Right renal cortex interstitium (tissue), 3 donors: ENCODE measurements around the gene CCDC39. TPM values are rescaled to one million over a fixed set of nuclear protein-coding genes. Genes with fewer than 3 reads are reported as not detected.

ENCODE experiments used
- DNase-seq, 3 donors: peaks; one replicate each; pipeline ENCODE4 v3.0.0-alpha.2; 2013; ENCODE audit warnings: low read depth in 3 of 3, low spot score in 2 of 3
- polyA plus RNA-seq, 3 donors: library from polyadenylated mRNA; unstranded; fragments of 120-200 nt; gene quantifications; one replicate each; pipeline ENCODE4 v1.2.1, GENCODE V29; 2013; ENCODE audit not compliant: insufficient read length in 3 of 3

The CCDC39 gene
- polyA plus RNA-seq: 1 to 10 TPM; 5.0 to 5.4 (median 5.2) TPM

DNA sequence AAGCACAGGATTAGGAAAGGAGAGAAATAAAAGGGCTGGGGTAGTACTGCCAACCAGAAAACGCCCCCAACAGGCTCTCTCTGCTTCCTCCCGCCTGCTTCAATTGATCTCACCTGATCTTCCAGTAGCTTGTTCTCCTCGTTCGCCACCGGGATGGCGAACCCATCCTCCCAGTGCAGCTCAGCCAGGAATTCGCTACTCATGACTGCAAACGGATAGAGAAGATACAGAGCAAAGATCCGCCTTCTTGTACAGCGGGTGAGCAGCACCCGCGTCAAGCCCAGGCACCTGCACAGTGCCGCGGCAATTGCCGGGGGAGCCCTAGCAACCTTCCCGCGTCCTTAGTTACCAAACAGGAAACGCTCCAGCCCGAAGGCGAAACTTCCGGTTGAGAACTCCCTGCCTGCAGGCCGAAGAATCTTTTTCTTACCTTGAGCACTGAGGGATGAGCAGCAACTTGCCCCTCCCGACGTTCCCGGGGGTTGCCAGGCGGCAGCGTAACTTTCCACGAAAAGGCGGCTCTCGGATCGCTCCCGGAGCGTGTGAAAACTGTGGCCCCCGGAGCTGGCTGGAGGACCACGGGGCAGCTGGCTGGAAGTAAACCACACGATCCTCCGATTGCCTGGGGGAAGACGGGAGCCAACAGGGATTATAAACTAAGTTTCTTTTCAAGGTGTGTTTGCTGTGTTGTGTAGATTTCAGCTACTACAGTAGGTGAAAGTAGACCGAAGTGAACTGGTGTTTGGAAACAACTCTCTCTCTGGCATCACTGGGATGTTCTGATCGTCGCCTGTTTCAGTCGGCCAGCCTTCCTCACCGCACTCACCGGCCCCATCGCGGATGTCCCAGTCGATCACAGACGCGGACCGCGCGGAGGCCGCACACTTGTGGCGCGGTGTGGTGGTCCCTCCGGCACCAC lies at the start of gene CCDC39:
TSS of gene CCDC39 (minus strand) at position 312 of the 919 bp plus-strand sequence. CDS start at position 203, 109 bp downstream.
- peak; percentile 67 to 72 (median 70) for DNase-seq

DNA sequence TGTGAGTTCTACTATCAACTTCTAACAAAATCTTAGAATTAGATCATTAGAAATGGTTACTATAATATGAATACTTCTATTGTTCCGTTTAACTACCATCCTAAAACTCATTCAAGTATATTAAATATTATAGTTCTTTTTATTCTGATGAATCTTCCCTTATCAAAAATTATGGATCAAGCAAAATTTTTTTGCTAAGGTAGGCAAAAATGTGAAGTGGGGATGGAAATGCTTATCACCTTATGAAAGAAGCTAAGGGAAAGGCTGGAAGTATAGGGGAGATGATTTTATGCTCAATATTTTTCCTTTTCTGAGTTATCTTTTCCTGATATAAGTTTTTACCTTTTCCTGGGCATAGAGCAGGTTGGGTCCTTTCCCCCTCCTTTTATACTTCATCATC lies 40.7 kb upstream of the CCDC39 start:
- no peak for DNase-seq

DNA sequence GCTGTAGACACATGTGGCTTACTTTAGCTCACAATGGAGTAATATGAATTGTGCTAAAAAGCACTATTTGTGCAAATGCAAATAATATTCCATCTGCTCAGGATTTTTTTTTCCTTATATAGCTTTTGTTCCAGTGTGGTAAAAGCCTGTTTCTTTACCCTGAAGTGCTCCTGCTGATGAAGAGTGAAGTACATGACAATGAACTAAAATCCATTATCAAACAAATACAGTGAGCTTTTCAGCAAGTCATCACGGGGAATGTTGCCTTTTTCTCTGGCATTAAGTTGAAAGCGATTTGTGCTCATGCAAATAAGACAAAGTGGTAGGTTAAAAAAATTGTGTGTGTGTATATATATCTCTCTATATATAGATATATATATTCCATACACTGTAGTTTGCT lies 28.6 kb upstream of the CCDC39 start:
- no peak for DNase-seq

DNA sequence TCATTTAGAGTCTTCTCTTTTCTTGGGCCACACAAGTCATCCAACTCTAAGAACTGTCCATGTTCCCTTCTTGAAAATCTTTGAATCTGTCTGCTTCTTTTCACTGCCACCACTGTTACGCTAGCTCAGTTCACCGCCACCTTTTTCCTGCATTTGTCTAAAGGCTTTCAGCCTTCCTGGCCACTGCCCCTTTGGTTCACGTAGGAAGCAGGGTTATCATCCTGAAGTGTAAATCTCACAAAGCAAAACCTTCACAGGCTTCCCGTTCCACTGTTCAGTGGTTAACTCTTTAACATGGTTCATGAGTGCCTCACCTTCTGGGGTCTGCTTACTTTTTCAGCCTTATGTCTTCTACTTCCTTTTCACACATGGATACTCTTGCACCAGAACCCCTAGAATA lies 26.3 kb upstream of the CCDC39 start:
- DNase-seq: no peak

DNA sequence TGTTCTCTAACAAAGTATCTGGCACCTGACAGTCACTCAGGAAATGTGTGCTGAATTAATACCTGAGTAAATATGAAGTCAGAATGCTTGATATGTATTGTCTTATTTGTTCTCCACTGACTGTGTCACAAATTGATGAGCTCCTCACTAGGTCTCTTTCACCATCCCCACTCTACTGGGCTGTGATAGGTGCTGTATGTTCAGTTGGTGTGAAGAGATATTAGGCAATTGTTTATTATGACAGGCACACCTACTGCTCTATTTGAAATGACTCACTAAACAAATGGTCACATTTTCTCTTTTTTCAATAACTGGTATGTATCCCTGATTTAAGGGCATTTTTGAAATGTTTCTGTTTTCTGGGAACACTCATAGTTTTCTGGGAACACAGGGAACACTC lies 25.2 kb upstream of the CCDC39 start:
- DNase-seq: no peak

DNA sequence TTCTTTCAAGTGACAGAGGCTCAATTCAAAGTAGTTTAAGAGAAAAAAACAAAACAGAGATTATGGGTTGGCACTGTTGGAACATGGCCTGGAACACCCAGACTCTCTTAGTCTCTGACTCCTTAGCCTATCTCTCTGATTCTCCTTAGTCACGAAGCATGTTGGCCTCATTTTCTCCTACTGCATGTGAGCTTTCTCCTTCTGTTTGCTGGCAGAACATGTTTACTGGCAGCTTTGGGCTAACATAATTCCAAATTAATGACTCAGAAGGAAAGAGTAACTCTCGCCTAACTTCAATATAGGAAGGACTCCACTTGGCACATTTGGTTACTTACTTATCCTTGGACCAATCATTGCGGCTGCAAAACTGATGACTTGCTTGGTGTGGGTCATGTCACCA lies 21.7 kb upstream of the CCDC39 start:
- DNase-seq: no peak

DNA sequence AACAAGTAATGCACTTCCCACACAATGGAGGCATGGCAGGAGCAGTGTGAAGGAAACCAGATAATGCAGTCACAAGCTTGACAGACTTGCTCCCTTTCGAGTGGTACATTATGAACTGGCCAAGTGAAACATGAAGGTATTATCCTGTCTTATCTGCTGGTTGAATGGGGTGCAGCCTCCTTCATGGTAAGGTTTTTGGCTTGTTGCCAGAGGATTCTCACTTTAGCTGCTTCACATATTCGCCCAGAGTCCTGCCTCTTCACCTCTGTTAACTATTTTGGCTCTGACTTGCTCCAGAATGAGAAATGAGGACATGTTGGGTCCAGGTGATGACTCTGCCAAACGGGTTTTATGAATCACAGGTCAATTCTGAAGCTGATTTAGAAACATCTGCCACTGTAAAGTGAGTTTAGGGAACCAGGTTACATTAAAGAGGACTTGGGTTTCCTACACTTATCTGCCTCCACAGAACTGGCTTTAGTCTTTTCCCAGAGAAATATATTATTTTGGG lies 19.5 kb upstream of the CCDC39 start:
- DNase-seq: no peak

DNA sequence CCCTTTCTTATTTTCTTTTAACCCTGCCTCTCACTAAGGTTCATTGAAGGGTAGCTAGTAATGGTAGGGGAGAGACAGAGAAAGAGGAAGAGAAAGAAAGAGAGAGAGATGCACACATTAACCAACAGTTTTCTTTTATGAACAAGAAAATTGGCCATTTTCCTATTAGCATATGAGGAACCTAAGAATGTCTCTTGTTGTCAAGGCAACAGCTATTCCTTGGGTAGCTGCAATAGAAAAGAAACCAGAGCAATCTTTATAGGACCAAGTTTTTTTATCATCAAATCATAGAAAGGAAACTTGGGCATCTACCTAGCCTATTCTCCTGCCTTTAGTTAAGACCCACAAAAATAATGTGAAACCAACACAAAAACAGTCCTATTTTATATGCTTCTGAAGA lies 15.0 kb upstream of the CCDC39 start:
- DNase-seq: no peak

DNA sequence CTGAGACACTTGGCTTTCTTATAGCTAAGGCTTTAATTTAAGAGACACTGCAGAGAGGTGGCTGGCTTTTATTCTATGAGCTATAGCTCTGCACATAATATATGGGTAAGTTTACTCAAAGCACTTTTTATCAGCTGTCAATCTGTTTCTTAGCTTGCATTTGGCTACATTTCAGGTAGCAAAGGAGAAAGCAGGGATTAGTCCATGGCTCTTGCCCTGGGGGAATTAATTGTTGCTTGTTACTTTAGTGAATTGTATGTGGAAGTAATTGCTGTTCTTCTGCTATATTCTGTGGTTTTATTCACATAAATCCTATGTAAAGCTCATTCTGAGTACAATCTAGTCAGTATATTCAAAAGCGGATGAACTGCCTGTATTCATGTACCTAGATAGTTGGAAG lies 14.4 kb upstream of the CCDC39 start:
- DNase-seq: no peak

DNA sequence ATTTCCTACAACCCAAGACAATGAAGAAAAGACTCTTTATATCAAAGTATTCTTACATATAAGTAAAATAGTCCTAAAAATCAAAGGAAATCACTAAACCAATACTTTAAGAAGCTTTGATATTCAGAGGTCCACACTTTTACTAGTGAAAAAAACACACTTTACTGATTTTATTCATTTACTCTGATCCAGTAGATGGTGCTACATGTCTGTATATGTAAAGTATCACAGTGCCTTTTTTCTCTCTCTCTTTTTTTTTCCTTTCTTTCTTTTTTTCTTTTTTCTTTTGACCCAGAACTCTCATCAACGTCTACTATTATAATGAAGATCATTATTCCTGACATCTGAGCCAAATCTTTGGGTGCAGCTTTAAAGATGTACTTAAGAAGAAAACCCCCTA lies 10.8 kb upstream of the CCDC39 start:
- no peak for DNase-seq

DNA sequence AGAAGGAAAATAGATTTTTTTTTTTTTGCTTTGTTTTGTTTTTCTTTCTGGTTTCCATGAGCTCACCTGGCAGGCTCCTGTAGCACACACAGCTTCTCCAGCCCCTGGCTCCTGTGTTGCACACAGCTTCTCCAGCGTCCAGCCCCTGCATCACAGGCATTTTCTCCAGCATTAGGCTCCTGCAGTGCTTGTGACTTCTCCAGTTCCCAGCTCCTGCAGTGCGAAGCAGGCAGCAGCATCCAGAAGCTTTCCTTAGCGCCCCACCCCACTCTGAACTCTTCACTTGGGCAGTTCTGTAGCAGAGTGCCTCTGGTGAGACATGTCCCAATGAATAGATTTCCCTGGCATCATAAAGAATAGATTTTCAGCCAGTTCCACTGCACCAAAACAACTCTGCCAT lies 5.5 kb upstream of the CCDC39 start:
- no peak for DNase-seq

DNA sequence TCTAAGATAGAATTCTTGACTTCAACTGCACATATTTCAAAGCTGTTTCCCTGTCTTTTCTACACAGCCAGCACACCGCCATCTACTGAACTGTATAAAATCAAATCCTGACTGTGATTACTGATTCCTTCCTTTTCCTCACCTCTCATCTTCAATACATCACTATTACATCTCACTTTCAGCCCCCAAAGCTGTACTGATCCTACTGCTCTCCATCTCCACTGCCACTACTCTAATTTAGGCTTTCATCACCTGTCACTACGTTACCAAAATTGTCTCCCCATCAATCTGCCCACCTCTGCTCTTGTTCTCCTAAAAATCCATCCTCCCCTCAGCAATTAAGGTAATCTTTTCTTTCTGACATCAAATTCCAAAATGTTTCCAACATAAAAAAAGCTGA lies 4.5 kb upstream of the CCDC39 start:
- DNase-seq: no peak

DNA sequence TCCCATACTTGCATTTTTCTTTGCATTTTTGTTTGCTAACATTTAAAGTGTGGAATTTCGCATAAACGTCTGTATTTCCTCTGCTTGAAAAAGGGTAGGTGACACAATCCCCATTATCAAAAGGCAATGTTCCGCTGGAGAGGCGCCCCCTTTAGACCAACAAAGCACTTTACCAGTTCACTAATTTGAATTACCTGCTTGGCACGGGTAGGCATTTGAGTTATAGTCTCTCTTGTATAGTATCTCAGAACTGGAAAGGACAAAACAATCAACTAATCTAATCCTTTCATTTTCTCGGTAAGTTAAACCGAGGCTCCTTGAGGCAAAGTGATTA lies 775 bp upstream of the CCDC39 start:
- peak in 2 of 3 donors; percentile 21 to 24 for DNase-seq

DNA sequence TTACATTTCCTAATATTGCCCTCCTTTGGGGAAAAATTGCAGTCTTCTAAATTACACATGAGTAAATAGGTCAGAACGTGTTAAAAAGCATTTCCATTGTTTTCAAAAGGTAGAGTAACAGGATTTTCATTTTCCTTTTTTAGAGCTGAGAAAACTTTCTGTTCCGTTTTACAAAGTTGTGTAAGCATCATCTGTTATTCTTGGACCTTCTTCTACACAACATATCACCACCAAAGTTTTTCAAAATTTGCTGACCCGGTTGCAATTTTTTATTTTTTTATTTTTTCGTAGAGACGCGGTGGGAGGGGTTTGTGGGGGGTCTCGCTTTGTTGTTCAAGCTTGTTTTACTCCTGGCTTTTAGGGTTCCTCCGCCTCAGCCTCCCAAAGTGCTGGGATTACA lies 1.1 kb downstream of the CCDC39 start:
- DNase-seq: no peak

DNA sequence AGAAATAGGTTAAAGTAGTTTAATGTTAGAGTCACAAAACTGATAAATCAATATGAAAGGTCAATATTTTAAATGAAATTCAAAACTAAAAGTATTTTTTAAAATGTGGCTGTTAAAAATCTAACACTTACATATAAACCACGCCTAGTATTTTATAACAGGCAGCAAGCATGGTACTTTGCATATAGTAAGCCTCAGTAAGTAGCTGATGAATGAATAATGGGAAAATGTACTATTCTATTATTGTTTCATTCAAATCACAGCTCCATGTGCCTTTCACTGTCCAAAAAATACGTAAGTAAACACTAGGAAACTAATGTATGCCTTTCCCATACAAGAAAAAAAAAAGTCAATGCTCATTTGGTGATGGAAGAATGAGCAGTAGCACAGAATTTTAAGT lies 17.8 kb downstream of the CCDC39 start:
- DNase-seq: no peak

DNA sequence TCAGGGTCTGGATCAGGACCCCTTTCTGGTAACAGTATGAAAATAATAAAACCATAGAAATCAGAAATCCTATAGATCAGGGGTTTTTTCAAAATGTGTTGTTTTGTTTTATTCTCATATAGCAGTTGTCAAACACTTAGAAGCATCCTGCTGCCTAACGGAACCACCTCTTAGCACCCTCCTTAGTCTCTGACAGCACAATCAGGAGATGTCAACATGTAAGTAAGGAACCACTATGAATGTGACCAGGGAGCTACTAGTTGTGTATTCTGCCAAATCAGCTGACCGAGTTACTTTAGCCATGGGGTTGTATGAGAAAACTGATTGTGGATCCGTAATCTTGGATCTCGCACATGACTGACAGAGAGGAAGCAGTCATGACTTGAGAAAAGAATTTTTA lies 22.2 kb downstream of the CCDC39 start:
- DNase-seq: no peak

DNA sequence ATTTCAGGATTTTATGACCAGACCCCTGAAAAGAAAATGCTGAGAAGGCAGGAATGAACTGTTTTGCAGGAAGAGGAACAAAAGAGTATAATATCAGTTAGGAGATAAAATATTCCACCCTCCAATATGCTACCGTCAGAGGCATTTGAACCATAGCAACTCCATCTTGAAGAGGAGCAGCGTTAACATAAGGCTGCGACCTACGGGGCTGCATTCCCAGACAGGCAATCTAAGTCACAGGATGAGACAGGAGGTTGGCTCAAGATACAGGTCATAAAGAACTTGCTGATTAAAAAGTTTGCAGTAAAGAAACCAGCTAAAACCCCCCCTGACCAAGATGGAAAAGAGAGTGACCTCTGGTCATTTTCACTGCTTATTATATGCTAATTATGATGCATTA lies 22.9 kb downstream of the CCDC39 start:
- DNase-seq: no peak

DNA sequence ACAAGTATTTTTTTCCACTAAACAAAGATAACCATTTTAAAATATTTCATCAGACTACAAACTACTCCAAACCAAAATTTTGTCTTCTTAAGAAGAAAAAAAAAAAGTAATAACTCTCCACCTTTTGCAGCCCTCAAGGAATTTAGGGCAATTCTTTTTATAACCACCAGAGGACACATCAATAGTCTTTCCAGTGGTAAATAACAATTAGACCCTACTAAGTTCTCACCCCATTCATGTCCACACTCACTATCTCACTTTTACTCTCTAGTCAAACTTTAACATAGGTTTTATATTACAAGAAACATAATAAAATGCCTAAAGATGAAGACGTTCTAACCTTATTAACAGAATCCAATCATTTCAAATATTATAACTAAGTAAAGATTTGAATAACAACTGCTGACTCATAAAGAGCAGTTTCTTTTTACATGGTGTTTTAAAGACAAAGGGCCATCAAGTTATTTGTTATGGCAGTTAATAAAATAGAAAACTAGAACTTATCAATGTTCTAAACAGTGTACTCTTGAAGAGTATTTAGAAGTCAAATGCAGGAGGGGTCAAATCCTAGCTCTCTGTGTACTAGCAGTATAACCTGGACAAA lies 33.0 kb downstream of the CCDC39 start:
- DNase-seq: no peak

DNA sequence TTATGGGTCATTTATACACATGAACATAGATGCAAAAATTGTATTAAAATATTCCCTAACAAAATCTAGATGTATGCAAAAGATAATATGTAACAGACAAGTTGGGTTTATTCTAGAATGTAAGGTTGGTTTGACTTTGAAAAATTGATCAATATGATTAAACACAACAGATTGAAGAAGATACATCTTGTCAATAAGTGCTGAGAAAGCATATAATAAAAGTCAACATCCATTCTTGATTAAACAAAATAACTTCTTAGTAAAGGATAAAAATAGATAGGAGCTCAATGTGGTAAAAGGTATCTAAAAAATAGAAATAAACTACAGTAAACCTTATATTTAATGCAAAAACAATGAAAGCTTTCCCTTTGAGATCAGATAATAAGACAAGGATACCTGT lies 38.3 kb downstream of the CCDC39 start:
- no peak for DNase-seq

DNA sequence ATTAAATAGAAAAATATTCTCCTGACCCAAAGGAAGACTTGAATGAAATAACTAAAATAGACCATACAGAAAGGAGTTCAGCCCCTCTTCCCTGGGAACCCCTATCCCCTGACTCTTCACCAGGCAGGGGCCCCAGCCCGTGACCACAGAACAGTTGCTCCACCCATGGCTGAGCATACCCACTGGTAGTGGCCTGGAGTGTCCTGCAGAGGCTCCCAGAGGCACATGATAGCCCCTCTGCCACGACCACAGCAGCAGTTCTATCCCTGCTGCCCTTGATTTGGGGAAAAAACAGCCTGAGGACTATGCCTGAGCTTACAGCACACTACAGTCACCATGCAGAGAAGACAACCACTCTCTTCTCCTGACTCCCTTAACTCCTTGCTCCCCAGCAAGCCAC lies 45.6 kb downstream of the CCDC39 start:
- DNase-seq: no peak

DNA sequence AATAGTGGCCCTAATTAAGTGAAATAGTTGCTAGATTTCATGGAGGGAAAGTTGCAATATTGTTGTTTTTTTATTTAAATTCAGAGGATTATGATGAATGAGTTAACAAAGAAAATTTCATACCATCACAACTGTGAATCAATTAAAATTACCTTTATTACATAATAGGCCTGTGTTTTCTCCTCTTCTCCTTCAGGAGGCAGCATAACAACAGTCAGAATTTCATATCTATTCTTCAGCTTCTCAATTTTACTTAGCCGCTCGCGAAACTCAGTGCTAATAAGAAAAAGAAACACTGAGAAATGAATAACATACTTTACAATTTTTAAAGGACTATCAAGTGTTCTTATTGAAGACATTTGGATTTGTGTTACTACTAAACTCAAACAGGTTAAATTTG lies 48.0 kb downstream of the CCDC39 start:
- DNase-seq: no peak

DNA sequence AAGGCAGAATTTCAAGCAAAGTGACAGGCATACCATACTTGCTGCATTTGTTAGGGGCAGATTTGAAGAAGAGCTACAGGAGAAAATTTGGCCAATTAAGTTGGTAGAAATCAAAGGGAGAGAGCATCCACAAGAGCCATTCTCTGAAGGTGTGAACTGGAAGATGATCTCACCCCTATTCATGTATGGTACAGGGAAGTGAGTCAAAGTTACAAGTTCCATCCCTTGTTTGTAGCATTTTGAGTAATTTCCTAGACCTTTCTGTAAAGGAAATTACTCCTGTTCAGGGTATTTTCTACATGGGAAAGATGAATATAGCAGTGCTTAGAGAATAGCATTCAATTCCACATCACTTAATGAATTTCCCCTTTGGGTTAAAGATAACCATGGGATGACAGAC lies 48.9 kb downstream of the CCDC39 start:
- DNase-seq: no peak
